Muscle layer of duodenum (tissue), 2 donors: Measurements from ENCODE around the gene LRRTM3.
A peak's percentile ranks its signal among the peaks of the same experiment; 100 is the strongest.

Experiments used
- H3K27ac ChIP-seq: one replicate; pipeline ENCODE4 v1.7.0; 2013; ENCODE audit warnings: mild to moderate bottlenecking, low read length
- H3K27me3 ChIP-seq: one replicate; pipeline ENCODE4 v1.7.0; 2013; ENCODE audit warnings: low read depth, mild to moderate bottlenecking, control low read depth, low read length
- H3K36me3 ChIP-seq, 2 donors: one replicate each; pipeline ENCODE4 v1.7.0; 2013; ENCODE audit warnings: low read length in 2 of 2, control low read depth in 1 of 2, mild to moderate bottlenecking in 1 of 2; ENCODE audit not compliant: insufficient read depth in 2 of 2, control insufficient read depth in 1 of 2
- H3K4me1 ChIP-seq, 2 donors: one replicate each; pipeline ENCODE4 v1.7.0; 2013; ENCODE audit warnings: low read length in 2 of 2, mild to moderate bottlenecking in 2 of 2, control low read depth in 1 of 2, moderate library complexity in 1 of 2; ENCODE audit not compliant: insufficient read depth in 2 of 2, control insufficient read depth in 1 of 2
- H3K4me3 ChIP-seq, 2 donors: one replicate each; pipeline ENCODE4 v1.7.0; 2013; ENCODE audit warnings: low read length in 2 of 2, low read depth in 1 of 2, mild to moderate bottlenecking in 1 of 2
- H3K9me3 ChIP-seq, 2 donors: one replicate each; pipeline ENCODE4 v1.7.0; 2013; ENCODE audit warnings: low read length in 2 of 2, control low read depth in 1 of 2, mild to moderate bottlenecking in 1 of 2; ENCODE audit not compliant: control insufficient read depth in 1 of 2
- donor health status: healthy.

The LRRTM3 gene

DNA sequence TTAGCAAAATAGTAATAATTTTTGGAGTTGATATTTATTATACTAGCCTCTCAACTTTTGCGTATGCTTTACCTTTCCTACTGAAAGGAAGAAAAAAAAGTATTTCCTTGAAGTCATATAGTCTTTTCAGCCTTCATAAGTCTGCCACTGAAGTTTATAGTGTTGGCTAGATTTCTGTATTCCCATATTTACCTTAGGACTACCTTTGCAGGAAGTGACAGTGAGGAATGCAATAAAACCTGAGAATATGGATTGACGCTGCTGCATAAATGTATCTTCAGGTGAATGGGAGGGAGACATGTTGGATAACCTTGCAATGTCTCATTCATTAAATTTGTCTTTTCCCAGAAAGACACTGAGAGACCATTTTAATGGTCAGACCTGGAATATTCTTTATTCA lies 6.6 kb upstream of the LRRTM3 start:
- Histone ChIP-seq H3K4me1 (no peaks in the 10 kb centered on the region), H3K27ac (no peak overlapping the region), H3K4me3 (no peak overlapping the region), H3K9me3 (no peaks in the 10 kb centered on the region), H3K27me3 (no peaks in the 10 kb centered on the region), H3K36me3 (no peaks in the 10 kb centered on the region)

DNA sequence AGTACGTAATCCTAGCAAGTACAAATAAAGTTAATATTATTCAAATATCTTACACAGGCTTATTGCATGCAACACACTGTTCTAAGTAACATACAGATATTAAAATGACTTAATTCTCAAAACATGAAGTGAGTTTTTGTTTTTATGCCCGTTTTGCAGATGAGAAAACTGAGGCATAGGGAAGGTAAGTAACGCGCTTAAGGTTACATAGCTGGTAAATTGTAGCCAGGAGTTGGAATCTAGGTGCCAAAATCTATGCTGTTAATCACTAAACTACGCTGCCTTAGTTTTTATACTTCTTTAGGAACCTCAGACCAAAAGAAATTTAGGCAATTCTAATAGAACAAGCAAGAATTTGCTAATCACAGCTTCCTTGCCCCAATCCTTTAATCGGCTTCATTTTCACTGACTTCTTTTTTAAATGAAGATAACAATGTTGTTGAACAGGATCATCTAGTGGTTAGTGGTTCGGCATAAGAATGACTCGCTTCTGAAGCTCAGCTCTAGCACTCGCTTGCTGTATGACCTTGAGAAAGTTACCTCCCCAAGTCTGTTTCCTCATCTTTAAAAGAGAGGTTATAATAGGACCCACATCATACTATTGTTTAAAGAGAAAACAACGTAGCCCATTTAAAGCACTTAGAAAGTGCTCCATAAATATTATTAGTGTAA lies 1.0 kb upstream of the LRRTM3 start:
- Histone ChIP-seq H3K9me3 (no peaks in the 10 kb centered on the region), H3K27me3 (peaks cover 27% of the 10 kb centered on the region), H3K4me3 (no peak overlapping the region), H3K36me3 (no peaks in the 10 kb centered on the region), H3K27ac (no peak overlapping the region), H3K4me1 (peaks cover 0 to 17% of the 10 kb centered on the region in 2 donors)

DNA sequence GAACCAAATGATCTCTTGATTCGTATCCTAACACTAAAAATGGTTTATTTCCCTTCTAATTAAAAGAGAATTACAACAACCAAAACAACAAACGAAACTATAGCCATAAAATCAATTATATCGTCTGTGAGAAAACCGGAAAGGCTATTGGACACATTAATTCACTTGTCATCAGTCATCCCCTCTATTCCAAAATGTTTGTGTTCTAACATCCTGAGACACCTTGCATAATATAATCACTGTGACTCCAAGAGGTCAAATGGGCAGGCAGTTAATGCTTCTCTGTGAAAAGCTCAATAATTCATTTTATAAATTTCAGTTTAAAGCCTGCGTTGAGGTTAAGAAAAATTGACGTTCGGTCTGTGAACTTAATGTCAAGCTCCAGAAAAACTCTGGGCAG lies 463 bp upstream of the LRRTM3 start:
- H3K9me3 ChIP-seq: no peaks in the 10 kb centered on the region
- peak overlapping the region in 1 of 2 donors; percentile 45 for H3K4me3 ChIP-seq
- H3K27ac ChIP-seq: no peak overlapping the region
- H3K27me3 ChIP-seq: peaks cover 27% of the 10 kb centered on the region
- no peaks in the 10 kb centered on the region for H3K36me3 ChIP-seq
- H3K4me1 ChIP-seq: peaks cover 0 to 17% of the 10 kb centered on the region in 2 donors

DNA sequence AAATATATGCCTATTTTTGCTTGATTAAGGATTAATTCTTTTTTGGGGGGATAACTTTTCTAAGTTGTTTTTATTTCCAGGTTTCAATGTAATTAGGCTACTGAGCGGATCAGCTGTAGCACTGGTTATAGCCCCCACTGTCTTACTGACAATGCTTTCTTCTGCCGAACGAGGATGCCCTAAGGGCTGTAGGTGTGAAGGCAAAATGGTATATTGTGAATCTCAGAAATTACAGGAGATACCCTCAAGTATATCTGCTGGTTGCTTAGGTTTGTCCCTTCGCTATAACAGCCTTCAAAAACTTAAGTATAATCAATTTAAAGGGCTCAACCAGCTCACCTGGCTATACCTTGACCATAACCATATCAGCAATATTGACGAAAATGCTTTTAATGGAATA lies 1.0 kb downstream of the LRRTM3 start:
- H3K9me3 ChIP-seq: no peaks in the 10 kb centered on the region
- no peak overlapping the region for H3K27ac ChIP-seq
- no peaks in the 10 kb centered on the region for H3K36me3 ChIP-seq
- no peak overlapping the region for H3K4me3 ChIP-seq
- H3K4me1 ChIP-seq: peaks cover 0 to 17% of the 10 kb centered on the region in 2 donors
- peaks cover 27% of the 10 kb centered on the region for H3K27me3 ChIP-seq

DNA sequence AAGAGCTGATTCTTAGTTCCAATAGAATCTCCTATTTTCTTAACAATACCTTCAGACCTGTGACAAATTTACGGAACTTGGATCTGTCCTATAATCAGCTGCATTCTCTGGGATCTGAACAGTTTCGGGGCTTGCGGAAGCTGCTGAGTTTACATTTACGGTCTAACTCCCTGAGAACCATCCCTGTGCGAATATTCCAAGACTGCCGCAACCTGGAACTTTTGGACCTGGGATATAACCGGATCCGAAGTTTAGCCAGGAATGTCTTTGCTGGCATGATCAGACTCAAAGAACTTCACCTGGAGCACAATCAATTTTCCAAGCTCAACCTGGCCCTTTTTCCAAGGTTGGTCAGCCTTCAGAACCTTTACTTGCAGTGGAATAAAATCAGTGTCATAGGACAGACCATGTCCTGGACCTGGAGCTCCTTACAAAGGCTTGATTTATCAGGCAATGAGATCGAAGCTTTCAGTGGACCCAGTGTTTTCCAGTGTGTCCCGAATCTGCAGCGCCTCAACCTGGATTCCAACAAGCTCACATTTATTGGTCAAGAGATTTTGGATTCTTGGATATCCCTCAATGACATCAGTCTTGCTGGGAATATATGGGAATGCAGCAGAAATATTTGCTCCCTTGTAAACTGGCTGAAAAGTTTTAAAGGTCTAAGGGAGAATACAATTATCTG lies 1.6 kb downstream of the LRRTM3 start:
- Histone ChIP-seq H3K27me3 (peaks cover 27% of the 10 kb centered on the region), H3K36me3 (no peaks in the 10 kb centered on the region), H3K9me3 (no peaks in the 10 kb centered on the region), H3K4me1 (peaks cover 0 to 17% of the 10 kb centered on the region in 2 donors), H3K27ac (no peak overlapping the region), H3K4me3 (peak overlapping the region in 1 of 2 donors; percentile 46)

DNA sequence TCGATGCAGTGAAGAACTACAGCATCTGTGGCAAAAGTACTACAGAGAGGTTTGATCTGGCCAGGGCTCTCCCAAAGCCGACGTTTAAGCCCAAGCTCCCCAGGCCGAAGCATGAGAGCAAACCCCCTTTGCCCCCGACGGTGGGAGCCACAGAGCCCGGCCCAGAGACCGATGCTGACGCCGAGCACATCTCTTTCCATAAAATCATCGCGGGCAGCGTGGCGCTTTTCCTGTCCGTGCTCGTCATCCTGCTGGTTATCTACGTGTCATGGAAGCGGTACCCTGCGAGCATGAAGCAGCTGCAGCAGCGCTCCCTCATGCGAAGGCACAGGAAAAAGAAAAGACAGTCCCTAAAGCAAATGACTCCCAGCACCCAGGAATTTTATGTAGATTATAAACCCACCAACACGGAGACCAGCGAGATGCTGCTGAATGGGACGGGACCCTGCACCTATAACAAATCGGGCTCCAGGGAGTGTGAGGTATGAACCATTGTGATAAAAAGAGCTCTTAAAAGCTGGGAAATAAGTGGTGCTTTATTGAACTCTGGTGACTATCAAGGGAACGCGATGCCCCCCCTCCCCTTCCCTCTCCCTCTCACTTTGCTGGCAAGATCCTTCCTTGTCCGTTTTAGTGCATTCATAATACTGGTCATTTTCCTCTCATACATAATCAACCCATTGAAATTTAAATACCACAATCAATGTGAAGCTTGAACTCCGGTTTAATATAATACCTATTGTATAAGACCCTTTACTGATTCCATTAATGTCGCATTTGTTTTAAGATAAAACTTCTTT lies 2.3 kb downstream of the LRRTM3 start:
- Histone ChIP-seq H3K4me1 (peaks cover 0 to 17% of the 10 kb centered on the region in 2 donors), H3K27ac (no peak overlapping the region), H3K27me3 (peaks cover 27% of the 10 kb centered on the region), H3K9me3 (no peaks in the 10 kb centered on the region), H3K36me3 (no peaks in the 10 kb centered on the region), H3K4me3 (peak overlapping the region; percentile 8 to 46)

DNA sequence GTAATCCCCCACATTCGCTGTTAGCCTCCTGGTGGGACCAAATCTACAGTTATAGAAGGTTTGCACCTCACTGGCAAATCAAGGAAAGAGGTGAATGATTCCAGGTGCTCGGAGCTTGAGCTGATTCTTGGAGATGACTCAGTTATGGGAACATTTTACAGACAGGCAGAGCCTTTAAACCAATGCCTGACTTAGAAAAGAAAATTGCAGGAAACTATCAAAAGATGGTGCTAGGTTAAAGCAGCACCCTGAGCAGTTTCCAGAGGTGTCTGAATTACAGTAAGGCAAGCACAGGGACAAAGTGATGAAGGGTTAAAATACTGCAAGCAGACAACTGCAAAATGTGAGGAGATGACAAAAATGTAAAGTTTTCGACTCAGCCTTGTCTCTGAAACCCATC lies 2.9 kb downstream of the LRRTM3 start:
- Histone ChIP-seq H3K27ac (no peak overlapping the region), H3K36me3 (no peaks in the 10 kb centered on the region), H3K4me3 (no peak overlapping the region), H3K27me3 (peaks cover 27% of the 10 kb centered on the region), H3K4me1 (peaks cover 0 to 17% of the 10 kb centered on the region in 2 donors), H3K9me3 (no peaks in the 10 kb centered on the region)

DNA sequence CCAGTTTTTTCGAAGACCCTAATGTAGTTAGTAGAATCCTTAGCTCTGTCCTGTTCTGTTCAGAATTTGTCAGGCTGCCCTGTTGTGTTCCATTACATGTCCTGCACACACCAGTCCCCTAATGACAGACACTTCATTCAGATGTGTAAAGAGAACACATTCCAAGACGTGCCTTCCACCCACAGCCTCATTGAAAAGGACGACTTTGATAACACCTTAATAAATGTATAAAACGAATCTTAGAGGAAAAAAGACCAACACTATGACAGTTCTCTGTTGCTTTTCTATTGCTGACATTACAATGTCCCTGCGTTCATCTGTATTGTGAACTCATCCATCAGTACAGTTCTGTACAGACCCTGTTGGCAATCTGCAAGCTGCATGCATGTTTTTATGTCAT lies 3.5 kb downstream of the LRRTM3 start:
- H3K36me3 ChIP-seq: no peaks in the 10 kb centered on the region
- peaks cover 27% of the 10 kb centered on the region for H3K27me3 ChIP-seq
- H3K4me3 ChIP-seq: no peak overlapping the region
- no peak overlapping the region for H3K27ac ChIP-seq
- H3K9me3 ChIP-seq: no peaks in the 10 kb centered on the region
- peaks cover 0 to 17% of the 10 kb centered on the region in 2 donors for H3K4me1 ChIP-seq

DNA sequence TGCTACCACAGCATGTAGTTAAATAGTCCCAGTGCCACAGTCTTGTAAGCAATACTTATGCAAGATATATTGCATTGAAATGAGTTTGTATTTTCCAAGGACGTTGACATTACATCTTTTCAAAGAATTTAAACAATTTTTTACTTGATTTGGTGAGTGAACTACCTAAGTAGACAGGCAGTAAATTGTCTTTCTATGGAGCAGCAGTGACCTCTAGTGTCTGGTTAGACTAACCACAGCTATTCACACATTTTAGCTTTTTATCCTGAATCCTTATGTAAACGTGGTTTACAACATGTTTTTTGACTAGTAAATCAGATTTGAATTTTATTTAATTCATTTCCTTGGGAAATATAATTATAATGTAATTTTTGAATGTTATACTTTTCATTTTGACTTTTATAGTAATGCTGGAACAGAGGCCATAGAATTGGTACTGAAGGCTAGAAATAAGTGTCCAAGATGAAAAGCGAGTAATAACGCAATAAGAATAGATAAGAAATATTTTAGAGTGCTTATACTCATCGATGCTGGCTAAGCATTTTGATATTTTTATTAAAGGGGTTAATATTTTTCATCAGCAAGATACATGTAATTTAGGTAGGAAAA lies 5.6 kb downstream of the LRRTM3 start:
- Histone ChIP-seq H3K27me3 (peaks cover 27% of the 10 kb centered on the region), H3K9me3 (no peaks in the 10 kb centered on the region), H3K4me1 (peaks cover 0 to 3% of the 10 kb centered on the region in 2 donors), H3K4me3 (no peak overlapping the region), H3K27ac (no peak overlapping the region), H3K36me3 (no peaks in the 10 kb centered on the region)

DNA sequence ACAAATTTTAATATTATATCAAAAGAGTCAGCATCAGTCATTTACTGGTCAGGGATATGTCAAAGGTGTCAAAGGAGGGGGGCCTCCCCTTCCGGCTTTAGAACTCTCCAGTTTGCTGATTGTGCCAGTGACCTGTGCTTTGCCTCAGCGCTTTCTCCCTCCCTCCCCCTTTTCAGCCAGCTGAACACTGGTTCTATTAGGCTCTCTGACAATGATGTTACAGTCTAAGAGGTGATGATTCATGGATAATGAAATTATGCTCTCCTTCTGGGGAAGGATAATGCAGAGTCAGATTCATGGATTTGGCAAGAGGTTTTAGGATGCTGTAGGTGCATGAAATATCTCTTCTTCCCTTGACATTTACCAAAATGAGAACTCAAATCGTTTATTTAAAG lies 6.1 kb downstream of the LRRTM3 start:
- H3K4me1 ChIP-seq: peaks cover 0 to 3% of the 10 kb centered on the region in 2 donors
- H3K9me3 ChIP-seq: no peaks in the 10 kb centered on the region
- H3K27me3 ChIP-seq: peaks cover 25% of the 10 kb centered on the region
- H3K36me3 ChIP-seq: no peaks in the 10 kb centered on the region
- H3K4me3 ChIP-seq: no peak overlapping the region
- H3K27ac ChIP-seq: no peak overlapping the region

DNA sequence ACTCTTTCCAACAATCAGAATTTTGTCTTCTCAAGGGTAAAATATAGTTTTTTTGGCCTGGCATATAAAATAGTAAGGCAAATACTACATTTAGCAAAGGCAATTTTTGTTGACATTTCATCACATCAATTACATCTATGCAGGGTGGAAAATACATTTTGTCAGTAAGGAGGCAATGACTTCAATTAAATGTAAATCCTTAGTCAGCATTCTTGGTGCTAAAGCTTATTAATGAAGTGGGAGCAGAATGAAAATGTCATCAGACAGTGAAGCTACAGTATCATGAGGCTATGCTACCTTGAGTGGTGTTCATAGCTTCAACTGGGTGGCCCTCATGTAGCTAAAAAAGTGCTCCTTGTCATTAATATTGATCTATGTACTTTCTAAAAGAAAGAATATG lies 8.9 kb downstream of the LRRTM3 start:
- no peak overlapping the region for H3K4me3 ChIP-seq
- no peaks in the 10 kb centered on the region for H3K36me3 ChIP-seq

More for the DNA sequence above, 8.9 kb downstream of the LRRTM3 start:
- H3K4me1 ChIP-seq: no peaks in the 10 kb centered on the region
- no peaks in the 10 kb centered on the region for H3K27me3 ChIP-seq
- no peaks in the 10 kb centered on the region for H3K9me3 ChIP-seq
- no peak overlapping the region for H3K27ac ChIP-seq
